Stomach (tissue), 4 donors: ENCODE measurements around the gene WASL.

Experiments used
- POLR2AphosphoS5 ChIP-seq, 3 donors: sonication (generic); formaldehyde crosslinking; IDR thresholded peaks; one replicate each; pipeline ENCODE4 v1.6.1; 2016; ENCODE audit warnings: antibody characterized with exemption in 3 of 3
- TF ChIP-seq, protein P1 (sequence below), 7 experiments: fragments of 450-650 bp in 4 of 7; fragments of 200-600 bp in 3 of 7; sonication (generic) in 3 of 7; IDR thresholded peaks; one replicate each; pipeline ENCODE4 v1.5.1; 2016 to 2019; ENCODE audit warnings: antibody characterized with exemption in 7 of 7, control low read depth in 2 of 7, mild to moderate bottlenecking in 1 of 7

DNA sequence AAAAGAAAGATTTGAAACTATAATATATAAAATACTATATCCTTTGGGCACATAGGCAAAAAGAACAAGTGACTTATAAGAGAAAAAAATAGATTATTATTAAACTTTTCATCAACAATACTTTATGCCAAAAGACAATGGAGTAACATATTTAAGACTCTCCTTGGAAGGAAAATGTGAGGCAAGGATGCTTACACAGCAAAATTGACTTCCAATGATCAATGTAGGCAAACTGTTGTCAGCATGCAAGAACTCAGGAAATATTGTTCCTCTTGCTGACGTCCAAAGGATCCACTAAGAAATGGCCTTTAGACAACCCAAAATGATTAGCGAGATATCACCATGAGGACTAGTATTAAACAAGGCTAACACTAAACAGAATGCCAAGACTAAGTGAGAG is 116.0 kb downstream of the WASL start:
- TF ChIP-seq, protein P1, sequence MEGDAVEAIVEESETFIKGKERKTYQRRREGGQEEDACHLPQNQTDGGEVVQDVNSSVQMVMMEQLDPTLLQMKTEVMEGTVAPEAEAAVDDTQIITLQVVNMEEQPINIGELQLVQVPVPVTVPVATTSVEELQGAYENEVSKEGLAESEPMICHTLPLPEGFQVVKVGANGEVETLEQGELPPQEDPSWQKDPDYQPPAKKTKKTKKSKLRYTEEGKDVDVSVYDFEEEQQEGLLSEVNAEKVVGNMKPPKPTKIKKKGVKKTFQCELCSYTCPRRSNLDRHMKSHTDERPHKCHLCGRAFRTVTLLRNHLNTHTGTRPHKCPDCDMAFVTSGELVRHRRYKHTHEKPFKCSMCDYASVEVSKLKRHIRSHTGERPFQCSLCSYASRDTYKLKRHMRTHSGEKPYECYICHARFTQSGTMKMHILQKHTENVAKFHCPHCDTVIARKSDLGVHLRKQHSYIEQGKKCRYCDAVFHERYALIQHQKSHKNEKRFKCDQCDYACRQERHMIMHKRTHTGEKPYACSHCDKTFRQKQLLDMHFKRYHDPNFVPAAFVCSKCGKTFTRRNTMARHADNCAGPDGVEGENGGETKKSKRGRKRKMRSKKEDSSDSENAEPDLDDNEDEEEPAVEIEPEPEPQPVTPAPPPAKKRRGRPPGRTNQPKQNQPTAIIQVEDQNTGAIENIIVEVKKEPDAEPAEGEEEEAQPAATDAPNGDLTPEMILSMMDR (IDR thresholded peaks at IDR 0.05): no peak
- no peak for TF ChIP-seq POLR2AphosphoS5 (IDR thresholded peaks at IDR 0.05)
